Suprapubic skin (tissue), 4 donors: ENCODE measurements around the gene PHKB.

Experiments
- CTCF ChIP-seq, 2 donors: fragments of 200-600 bp in 1 of 2; fragments of 450-650 bp in 1 of 2; sonication (generic) in 1 of 2; IDR thresholded peaks; one replicate each; pipeline ENCODE4 v1.5.1; 2016 to 2019; ENCODE audit warnings: antibody characterized with exemption in 2 of 2, mild to moderate bottlenecking in 1 of 2, moderate library complexity in 1 of 2
- EP300 ChIP-seq: sonication (generic); formaldehyde crosslinking; IDR thresholded peaks from one replicate; pipeline ENCODE4 v1.6.1; 2017; ENCODE audit warnings: antibody characterized with exemption
- POLR2A ChIP-seq, 2 donors: fragments of 450-650 bp; IDR thresholded peaks; one replicate each; pipeline ENCODE4 v1.6.1; 2017; ENCODE audit warnings: antibody characterized with exemption in 2 of 2, mild to moderate bottlenecking in 2 of 2, moderate library complexity in 2 of 2
- POLR2AphosphoS5 ChIP-seq, 3 donors: sonication (generic); formaldehyde crosslinking; IDR thresholded peaks; one replicate each; pipeline ENCODE4 v1.6.1; 2017; ENCODE audit warnings: antibody characterized with exemption in 3 of 3

DNA sequence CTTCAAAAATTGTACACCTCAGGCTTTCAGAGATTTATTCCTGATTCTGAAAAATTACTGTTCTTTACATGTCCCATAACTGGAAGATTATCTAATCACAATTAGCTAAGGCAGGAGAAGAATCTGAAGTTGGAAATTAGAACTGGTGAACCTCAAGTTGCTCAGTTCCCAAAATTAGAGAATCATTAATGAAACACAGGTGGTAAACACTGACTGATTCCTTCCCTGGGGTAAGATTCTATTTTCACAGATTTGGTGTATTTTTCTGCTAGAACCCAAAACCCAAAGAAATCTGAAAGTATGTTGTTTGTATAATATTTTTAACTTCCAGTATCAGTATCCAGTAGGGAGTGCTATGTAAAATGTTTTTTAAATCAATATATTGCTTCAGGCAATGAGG, 25.7 kb downstream of the PHKB start:
- TF ChIP-seq CTCF (IDR thresholded peaks at IDR 0.05) (no peak), EP300 (no peak), POLR2A (IDR thresholded peaks at IDR 0.05) (no peak), POLR2AphosphoS5 (IDR thresholded peaks at IDR 0.05) (no peak)
